ENCODE results near the gene C1orf210. TPM values are rescaled to one million over a fixed set of nuclear protein-coding genes. Genes with fewer than 3 reads are reported as not detected.

The C1orf210 gene
- total RNA-seq, 1 donor from 2014 or later, result 34.3 TPM

DNA sequence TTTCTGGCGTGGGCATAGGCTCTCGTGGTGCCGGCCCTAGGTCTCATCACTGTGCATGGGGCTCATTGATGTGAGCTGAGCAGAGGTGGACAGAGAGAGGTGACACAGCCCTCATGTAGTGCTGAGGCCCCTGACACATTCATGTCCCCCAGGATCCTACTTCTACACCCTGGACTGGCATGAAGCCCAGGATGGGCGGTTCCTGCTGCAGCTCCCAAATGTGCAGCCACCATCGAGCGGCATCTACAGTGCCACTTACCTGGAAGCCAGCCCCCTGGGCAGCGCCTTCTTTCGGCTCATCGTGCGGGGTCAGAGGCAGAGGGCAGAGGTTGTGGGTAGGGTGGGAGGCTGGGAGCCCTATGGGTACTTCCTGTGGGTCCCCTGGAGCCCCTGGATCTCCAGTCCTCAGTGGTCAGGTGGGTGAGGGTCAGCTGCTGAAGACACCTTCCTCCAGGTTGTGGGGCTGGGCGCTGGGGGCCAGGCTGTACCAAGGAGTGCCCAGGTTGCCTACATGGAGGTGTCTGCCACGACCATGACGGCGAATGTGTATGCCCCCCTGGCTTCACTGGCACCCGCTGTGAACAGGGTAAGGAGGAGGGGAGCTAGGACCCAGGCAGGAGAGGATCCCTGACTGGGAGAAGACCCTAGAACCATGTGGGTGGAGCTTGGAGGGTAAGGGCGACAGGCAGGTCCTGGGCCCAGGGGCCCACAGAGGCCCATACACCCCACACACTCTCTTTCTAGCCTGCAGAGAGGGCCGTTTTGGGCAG, 21.5 kb upstream of the C1orf210 start:
- TF ChIP-seq, protein P1, sequence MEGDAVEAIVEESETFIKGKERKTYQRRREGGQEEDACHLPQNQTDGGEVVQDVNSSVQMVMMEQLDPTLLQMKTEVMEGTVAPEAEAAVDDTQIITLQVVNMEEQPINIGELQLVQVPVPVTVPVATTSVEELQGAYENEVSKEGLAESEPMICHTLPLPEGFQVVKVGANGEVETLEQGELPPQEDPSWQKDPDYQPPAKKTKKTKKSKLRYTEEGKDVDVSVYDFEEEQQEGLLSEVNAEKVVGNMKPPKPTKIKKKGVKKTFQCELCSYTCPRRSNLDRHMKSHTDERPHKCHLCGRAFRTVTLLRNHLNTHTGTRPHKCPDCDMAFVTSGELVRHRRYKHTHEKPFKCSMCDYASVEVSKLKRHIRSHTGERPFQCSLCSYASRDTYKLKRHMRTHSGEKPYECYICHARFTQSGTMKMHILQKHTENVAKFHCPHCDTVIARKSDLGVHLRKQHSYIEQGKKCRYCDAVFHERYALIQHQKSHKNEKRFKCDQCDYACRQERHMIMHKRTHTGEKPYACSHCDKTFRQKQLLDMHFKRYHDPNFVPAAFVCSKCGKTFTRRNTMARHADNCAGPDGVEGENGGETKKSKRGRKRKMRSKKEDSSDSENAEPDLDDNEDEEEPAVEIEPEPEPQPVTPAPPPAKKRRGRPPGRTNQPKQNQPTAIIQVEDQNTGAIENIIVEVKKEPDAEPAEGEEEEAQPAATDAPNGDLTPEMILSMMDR (IDR thresholded peaks at IDR 0.05; ENCODE audit: unreplicated experiment), result no peak

DNA sequence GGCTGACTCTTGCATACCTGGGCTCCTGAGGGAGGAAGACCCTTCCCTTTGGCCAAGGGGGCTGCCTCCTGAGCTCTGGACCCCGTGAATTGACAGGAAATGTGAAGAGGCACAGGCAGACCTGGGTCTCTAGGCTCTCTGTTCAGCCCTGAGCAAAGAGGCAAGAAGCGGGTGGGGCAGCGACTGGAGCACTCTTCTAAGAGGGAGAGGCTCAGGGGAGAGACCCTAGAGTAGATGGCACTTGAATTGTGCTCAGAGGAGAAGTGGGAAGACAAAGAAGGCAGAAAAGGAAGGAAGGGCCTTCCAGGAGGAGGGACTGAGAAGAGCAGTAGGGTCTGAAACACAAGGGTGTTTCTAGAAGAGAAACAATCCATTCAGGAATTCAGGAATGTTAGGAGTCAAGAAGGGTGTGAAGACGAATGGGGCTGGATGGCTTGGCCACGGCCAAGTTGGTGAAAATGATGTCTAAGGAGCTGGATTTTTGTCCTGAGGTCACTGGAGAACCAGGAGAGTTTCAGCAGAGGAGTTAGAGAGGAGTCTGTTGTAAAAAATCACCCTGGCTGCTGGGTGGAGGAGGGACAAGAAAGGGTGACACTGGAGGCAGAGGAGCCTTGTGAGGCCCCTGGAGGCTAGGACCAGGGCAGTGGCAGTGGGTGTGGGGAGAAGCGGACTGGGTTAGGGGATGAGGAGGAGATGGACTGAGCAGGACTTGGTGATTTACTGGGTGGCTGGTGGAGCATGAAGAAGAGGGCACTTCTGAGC, 20.7 kb upstream of the C1orf210 start:
- Mint-ChIP-seq H3K27me3 (peaks cover 18% of the 10 kb centered on the region), H3K27ac (no peak overlapping the region), H3K9me3 (ENCODE audit: low read depth) (peaks cover 3% of the 10 kb centered on the region), H3K36me3 (ENCODE audit: insufficient read depth) (no peaks in the 10 kb centered on the region), H3K4me3 (ENCODE audit: low read depth) (no peak overlapping the region), H3K4me1 (ENCODE audit: low read depth) (peaks cover 23% of the 10 kb centered on the region)
- TF ChIP-seq, protein P1 (IDR thresholded peaks at IDR 0.05; ENCODE audit: unreplicated experiment), result no peak
- no peak for DNase-seq (ENCODE audit: low spot score, unreplicated experiment)

More for the DNA sequence above, 21.5 kb upstream of the C1orf210 start:
- H3K27me3 Mint-ChIP-seq, result peaks cover 18% of the 10 kb centered on the region
- H3K4me1 Mint-ChIP-seq (ENCODE audit: low read depth), result peaks cover 23% of the 10 kb centered on the region
- H3K27ac Mint-ChIP-seq, result no peak overlapping the region
- no peak overlapping the region for H3K4me3 Mint-ChIP-seq (ENCODE audit: low read depth)
- no peak for DNase-seq (ENCODE audit: low spot score, unreplicated experiment)
- H3K9me3 Mint-ChIP-seq (ENCODE audit: low read depth), result peaks cover 3% of the 10 kb centered on the region
- H3K36me3 Mint-ChIP-seq (ENCODE audit: insufficient read depth), result no peaks in the 10 kb centered on the region

DNA sequence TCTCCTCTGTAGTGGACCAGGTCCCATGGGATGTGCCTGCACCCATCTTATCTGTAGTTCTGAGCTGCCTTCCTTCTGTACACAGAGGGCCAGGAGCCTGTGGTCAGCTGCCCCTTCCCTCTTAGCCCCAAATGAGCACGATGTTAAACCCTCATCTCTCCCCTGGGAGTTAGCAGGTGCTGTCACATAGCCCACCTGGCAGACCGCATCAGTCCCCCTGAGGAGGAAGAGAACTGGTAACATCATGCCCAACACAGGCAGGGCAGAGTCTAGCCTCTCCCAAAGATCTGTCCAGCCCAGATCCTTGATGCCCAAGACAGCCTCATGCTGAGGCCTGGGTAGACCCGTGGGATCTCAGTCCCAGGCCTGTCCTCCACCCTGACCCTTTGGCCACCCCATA, 20.1 kb upstream of the C1orf210 start:
- H3K27me3 Mint-ChIP-seq, result peaks cover 14% of the 10 kb centered on the region
- DNase-seq (ENCODE audit: low spot score, unreplicated experiment), result no peak
- TF ChIP-seq, protein P1 (IDR thresholded peaks at IDR 0.05; ENCODE audit: unreplicated experiment), result no peak
- no peaks in the 10 kb centered on the region for H3K36me3 Mint-ChIP-seq (ENCODE audit: insufficient read depth)
- H3K4me1 Mint-ChIP-seq (ENCODE audit: low read depth), result peaks cover 23% of the 10 kb centered on the region
- H3K27ac Mint-ChIP-seq, result no peak overlapping the region
- peaks cover 3% of the 10 kb centered on the region for H3K9me3 Mint-ChIP-seq (ENCODE audit: low read depth)
- H3K4me3 Mint-ChIP-seq (ENCODE audit: low read depth), result no peak overlapping the region

DNA sequence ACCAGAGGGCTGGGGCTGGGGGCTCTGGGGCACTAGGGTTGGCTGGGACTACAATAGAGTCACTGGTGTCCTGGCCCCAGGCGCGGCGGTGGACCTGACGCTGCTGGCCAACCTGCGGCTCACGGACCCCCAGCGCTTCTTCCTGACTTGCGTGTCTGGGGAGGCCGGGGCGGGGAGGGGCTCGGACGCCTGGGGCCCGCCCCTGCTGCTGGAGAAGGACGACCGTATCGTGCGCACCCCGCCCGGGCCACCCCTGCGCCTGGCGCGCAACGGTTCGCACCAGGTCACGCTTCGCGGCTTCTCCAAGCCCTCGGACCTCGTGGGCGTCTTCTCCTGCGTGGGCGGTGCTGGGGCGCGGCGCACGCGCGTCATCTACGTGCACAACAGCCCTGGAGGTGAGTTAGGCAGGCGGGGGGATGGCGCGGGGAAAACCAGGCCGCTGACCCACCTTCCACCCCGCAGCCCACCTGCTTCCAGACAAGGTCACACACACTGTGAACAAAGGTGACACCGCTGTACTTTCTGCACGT, 19.5 kb upstream of the C1orf210 start:
- peaks cover 23% of the 10 kb centered on the region for H3K4me1 Mint-ChIP-seq (ENCODE audit: low read depth)

DNA sequence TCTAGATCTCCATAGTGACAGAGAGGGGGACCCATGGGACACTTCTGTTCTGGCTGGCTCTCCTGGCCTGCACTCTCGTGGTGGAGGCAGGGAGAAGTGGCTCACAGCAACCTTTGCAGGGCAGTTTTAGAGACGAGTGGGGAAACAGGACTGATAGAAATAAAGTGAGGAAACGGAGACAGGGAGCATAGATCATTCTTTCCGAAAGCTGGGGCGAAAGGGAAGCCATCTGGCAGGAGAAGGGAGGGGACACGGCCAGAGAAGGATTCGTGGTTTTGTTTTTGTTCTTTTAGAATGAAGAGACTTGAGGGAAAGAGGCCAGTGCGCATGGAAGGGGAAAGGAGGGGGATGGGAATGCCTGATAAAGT, 18.9 kb upstream of the C1orf210 start:
- TF ChIP-seq, protein P1 (IDR thresholded peaks at IDR 0.05; ENCODE audit: unreplicated experiment), result no peak
- Mint-ChIP-seq H3K4me1 (ENCODE audit: low read depth) (peaks cover 23% of the 10 kb centered on the region), H3K9me3 (ENCODE audit: low read depth) (peaks cover 3% of the 10 kb centered on the region), H3K36me3 (ENCODE audit: insufficient read depth) (no peaks in the 10 kb centered on the region), H3K4me3 (ENCODE audit: low read depth) (no peak overlapping the region), H3K27ac (peak overlapping the region; percentile 35), H3K27me3 (peaks cover 14% of the 10 kb centered on the region)
- DNase-seq (ENCODE audit: low spot score, unreplicated experiment), result no peak

More for the DNA sequence above, 19.5 kb upstream of the C1orf210 start:
- no peak overlapping the region for H3K27ac Mint-ChIP-seq
- TF ChIP-seq, protein P1 (IDR thresholded peaks at IDR 0.05; ENCODE audit: unreplicated experiment), result no peak
- DNase-seq (ENCODE audit: low spot score, unreplicated experiment), result no peak
- no peaks in the 10 kb centered on the region for H3K36me3 Mint-ChIP-seq (ENCODE audit: insufficient read depth)
- no peak overlapping the region for H3K4me3 Mint-ChIP-seq (ENCODE audit: low read depth)
- peaks cover 3% of the 10 kb centered on the region for H3K9me3 Mint-ChIP-seq (ENCODE audit: low read depth)
- H3K27me3 Mint-ChIP-seq, result peaks cover 14% of the 10 kb centered on the region
